ENCODE results near the gene CPT1B.
A peak's percentile ranks its signal among the peaks of the same experiment; 100 is the strongest.
"Not testable (repeated sequence)": the region's sequence is repeated elsewhere in the genome, so short reads cannot be mapped to it uniquely, and the experiment has no call there.

Gene CPT1B

DNA sequence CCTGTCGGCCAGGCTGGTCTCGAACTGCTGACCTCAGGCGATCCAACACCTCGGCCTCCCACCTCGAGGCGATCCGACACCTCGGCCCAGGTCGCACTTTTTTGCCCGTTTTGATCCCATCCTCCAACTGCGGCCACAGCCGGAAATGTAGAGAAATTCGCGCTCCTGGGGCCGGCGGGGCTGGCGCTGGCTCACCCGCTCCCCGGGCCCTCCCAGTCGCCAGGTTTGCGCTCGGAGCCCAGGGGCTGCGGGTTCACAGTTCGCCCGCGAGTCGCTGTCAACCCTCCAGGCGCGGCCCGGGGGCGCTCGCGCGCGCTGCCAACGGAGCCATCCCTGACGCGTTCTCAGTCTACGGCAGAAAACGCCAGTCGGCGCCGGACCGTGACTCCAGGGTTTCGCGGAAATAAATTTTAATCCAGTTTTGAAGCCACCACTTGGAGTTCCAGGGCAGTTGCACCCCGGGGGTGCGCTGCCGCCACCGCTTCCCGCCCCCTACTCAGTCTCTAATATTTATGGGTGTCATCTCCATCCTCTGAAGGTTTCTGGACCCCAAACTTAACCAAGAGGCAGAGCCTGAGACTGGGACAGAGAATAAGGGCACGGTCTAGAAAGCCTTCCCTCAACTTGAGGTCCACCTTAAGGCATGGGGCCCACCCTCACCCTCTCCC, 34.0 kb downstream of the CPT1B start:
- peak; percentile 83 for DNase-seq

DNA sequence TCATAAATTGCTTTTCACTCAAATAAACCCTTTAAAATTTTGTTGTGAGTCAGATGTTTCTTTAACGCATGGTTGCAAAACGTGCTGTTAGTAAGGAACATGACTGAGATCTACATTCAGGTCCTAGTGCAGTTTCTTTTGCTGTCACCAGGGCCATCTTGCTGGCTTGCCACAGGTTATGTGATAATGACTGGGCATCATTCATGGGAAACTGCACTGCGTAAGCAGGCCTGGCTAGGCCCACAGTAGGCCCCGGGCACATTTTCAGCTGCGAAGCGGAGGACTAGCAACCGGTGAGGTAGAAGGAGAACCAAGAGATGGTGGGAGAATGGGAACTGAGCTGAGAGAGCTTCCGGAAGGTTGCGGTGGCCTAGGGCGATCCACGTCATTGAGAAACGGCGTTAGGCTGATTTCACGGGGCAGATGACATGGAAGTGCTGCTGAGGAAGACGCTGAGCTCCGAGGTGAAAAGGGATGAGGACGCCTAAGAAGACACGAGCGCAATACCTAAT, 35.8 kb downstream of the CPT1B start:
- no peak for DNase-seq

DNA sequence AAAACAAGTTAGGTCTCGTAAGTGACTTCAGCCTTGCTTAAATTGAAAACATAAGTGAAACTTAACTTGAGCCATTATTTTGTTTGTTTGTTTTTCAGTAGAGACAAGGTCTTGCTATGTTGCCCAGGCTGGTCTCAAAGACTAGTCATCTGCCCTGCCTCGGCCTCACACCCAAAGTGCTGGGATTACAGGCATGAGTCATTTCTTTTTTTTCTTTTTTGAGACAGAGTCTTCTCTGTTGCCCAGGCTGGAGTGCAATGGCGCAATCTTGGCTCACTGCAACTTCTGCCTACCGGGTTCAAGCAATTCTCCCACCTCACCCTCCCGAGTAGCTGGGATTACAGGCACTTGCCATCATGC, 36.6 kb downstream of the CPT1B start:
- DNase-seq, result not testable (repeated sequence)

DNA sequence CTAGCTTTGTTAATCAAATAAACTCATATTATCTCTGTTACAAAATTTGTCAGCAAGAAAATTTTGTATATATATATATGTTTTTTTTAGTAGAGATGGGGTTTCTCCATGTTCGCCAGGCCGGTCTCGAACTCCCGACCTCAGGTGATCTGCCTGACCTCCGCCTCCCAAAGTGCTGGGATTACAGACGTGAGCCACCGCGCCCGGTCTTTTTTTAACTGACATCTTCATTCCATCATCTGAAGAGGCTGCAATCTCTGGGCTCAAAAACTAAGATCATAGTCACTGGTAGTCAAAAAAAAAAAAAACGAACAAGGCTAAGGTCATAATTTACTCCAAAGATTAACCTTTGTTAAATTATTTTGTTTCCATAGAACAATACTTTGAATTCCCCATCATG, 37.8 kb downstream of the CPT1B start:
- no peak for DNase-seq

DNA sequence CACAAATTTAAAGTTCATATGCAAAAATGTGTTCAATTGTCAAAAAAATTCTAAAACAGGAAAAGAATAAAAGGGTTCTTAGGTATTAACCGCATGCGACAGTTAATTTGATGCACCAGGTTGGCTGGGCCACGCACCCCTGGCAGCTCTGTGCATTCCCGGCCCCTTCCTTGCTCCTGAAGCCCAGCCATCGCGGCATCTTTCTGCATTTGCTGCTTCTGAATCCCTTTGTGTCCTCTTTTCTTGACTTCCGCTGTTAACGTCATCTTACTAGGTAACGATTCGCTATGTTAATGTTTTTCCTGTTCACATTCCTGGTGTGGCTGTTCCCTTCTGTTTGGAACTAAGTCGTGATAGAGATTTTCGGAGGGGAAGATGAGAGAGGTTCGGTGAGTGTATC, 40.5 kb downstream of the CPT1B start:
- DNase-seq, result no peak

- no peak for DNase-seq
Measured at GRCh38 chr22:50536226-50536625, 42.0 kb downstream of the CPT1B start.

DNA sequence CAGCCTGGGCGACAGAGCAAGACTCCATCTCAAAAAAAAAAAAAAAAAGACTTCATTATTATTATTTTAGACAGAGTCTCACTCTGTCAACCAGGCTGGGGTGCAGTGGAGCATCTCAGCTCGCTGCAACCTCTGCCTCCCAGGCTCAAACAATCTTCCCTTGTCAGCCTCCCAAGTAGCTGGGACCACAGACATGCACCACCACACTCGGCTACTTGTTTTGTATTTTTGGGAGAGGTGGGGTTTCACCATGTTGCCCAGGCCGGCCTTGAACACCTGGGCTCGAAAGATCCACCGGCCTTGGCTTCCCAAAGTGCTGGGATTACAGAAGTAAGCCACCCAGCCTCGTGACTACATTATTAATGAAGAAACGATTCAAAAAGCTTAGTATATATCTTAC, 43.1 kb downstream of the CPT1B start:
- DNase-seq, result no peak

- DNase-seq, result not testable (repeated sequence)
Measured at GRCh38 chr22:50533856-50534711, 44.1 kb downstream of the CPT1B start.

DNA sequence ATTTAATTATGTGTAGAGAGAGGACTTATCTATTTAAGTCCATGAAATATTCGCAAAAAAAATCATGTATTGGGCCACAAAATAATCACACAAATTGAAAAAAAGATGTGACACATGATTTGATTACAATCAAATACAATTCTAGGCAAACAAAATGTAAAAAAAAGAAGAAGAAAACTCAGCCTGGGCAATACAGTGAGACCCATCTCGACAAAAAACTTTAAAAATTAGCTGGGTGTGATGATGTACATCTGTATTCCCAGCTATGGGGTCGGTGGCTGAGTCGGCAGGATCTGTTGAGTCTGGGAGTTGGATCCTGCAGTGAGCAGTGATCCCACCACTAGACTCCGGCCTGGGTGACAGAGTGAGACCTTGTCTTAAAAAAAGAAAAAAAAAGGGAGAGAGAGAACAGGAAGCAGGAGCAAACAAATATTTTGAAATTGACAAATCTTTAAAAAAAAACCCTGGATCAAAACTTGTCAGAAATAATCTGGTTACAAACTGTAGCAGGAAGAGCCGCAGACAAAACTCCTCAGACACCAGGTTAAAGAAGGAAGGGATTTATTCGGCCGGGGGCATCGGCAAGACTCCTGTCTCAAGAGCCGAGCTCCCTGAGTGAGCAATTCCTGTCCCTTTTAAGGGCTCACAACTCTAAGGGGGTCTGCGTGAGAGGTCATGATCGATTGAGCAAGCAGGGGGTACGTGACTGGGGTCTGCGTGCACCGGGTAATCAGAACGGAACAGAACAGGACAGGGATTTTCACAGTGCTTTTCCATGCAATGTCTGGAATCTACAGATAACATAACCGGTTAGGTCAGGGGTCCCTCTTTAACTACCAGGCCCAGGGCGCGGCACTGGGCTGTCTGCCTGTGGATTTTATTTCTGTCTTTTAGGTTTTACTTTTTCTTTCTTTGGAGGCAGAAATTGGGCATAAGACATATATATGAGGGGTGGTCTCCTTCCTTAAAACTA, 45.1 kb downstream of the CPT1B start:
- no peak for DNase-seq

DNA sequence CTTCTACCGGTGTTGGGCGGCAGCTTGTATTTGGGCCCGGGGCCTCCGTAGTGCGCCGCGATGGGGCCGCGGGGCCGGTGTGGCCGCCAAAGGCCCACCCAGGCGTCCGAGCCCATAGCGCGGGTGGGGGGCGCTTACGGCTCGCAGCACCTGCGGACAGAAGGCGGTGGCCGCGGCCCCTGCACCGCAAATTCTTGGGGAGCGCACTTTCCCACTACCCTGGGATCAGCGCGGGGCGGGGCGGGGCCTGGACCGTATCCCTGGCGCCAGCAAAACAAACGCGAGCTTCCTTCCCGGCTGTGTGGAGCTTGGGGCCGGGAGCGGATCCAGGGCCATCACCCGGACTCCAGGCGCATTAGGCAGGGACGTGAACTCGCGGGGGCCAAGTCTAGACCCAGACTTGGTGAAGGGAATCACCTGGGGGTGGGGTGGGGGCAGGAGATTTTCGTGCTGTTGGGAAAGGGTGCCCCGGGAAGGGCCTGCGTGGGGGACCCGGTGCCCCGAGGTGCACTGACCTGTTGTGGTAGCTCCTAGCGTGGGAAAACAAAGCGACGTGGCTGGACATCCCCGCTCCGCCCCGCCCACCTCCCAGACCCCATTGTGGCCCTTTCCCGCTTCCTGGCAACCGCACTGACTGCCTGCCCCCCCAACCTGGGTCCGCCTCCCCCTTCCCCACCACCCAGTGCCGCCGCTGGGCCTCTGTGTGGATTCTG, 46.1 kb downstream of the CPT1B start:
- peak; percentile 49 for DNase-seq

DNA sequence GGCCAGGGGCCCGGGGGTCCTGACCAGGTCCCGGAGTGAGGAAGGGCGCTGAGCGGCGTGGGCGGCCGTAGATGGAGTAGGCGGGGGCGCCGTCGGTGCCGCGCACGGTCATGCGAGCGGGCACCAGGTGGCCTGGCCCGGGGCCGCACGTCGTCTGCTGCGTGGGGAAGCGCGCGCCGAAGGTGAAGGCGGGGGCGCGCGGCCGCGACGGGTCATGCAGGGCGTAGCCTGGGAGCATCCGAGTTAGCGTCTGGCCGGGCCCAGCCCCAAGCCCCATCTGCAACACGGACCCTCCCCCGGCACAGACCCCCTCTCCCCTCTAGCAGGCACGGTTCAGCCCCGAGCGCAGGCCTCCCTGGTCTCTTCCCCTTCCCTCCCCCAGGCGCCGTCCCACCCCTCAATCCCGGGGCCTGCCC, 46.7 kb downstream of the CPT1B start:
- no peak for DNase-seq

DNA sequence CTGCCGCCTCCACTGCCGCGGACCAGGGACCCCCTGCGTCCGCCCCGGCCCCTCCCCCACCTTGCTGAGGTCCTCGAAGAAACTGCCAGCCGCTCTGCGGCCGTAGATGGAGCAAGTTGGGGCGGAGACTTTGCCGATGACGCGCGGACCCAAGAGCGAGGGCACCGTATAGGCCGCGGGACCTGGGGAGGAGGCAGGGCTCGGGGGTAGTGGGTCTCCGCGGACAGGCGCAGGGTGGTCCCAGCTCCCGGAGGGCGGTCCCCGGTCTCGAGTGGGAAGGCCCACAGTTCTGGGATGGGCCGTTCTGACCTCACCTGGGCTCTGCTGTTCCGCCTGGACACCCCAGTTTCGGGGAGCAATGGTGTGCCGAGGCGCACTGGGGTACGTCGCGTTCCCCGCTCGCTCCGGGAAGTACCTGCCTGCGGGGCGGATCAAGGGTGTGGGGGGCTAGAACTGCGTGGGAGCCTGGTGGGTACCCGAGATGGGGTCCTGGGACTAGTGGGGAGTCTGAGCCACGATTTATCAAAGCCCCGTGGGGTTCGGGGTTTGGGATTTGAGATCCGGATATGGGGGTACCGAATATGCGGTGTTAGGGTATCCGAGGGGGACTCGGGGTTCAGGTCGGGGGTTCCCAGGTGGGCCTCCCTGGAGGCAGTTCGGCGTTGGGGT, 47.2 kb downstream of the CPT1B start:
- peak; percentile 64 for DNase-seq

GRCh38 chr22:50530580-50530876, 47.7 kb downstream of the CPT1B start:
- DNase-seq, result peak; percentile 50

DNA sequence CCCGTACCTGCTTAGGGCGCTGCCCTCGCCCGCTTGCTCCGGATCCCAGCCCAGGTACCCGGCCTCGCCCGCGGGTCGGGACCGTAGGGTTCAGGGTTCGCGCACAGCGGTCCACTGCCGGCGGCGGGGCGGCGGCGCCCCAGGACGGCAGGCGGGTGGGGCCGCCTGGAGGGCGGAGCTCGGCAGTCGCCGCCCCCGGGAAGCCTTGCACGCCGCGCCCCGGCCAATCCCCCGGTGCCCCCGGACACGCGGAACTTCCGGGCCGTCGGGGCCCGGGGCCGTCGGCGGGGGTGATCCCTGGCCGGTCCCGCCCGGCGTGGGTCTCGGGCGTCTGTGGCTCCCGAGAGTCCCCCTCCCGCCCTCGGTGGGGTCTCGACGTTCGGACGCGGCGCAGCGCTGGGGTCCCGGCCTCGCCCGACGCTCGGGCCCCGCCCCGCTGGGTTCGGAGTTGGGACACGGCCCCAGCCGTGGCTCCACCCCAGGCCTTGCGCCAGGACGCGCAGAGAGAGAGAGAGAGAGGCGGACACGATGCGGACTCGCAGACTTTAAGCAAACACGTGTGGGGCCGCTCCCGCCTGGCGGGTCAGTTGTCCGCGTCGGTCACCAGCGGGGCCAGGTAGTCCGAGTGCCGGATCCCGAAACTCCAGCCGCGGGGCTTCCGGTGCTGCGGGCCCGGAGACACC, 48.2 kb downstream of the CPT1B start, which contains the start of gene TYMP:
Gene TYMP, minus strand, starts transcription at position 116 of the 683 bp plus-strand sequence. CDS start 303 bp downstream, outside the sequence.
- DNase-seq, result peak; percentile 49

DNA sequence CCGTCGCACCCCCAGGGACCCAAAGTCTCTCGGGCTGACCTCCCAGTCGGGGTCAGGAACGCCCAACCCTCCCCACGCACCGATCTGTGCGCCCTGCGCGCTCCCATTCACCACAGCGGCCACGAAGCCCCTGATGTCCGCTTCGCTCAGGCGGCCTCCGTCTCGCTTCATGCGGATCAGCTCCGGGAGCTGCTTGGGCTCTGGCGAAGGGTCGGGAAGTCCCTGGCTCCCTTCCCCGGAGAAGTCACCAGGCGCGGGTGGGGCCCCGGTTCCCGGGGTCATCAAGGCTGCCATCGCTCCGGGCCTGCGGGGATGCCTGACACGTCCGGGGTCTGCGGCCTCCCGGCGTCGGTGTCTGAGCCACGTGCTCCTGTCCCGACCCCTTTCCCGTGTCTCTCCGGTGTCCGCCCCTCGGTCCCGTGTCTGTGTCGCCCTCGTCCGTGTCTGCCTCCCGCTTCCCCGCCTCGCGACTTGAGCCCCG, 48.8 kb downstream of the CPT1B start:
- DNase-seq, result peak; percentile 50

- no peak for DNase-seq
Measured at GRCh38 chr22:50528682-50529415, 49.4 kb downstream of the CPT1B start.

- DNase-seq, result no peak
Measured at GRCh38 chr22:50527921-50528681, 50.1 kb downstream of the CPT1B start.

- DNase-seq, result no peak
Measured at GRCh38 chr22:50526834-50527801, 51.1 kb downstream of the CPT1B start.

Measured in retina (tissue), 1 donor.